ENCODE measurements around the gene C19orf33.
"Not testable (repeated sequence)": the region's sequence is repeated elsewhere in the genome, so short reads cannot be mapped to it uniquely, and the experiment has no call there.

Gene C19orf33

GRCh38 chr19:38309615-38310278 is 5.7 kb downstream of the C19orf33 start:
- no peak for DNase-seq

- DNase-seq: no peak
Measured at GRCh38 chr19:38310279-38310670, 6.2 kb downstream of the C19orf33 start.

GRCh38 chr19:38310986-38311385 is 6.9 kb downstream of the C19orf33 start:
- DNase-seq: no peak

- peak; percentile 93 for DNase-seq
Measured at GRCh38 chr19:38315657-38316476, 11.8 kb downstream of the C19orf33 start, which contains the start of gene YIF1B. YIF1B (minus strand) TSS chr19:38315947; CDS start chr19:38315917, 30 bp downstream.

GRCh38 chr19:38316477-38317067 is 12.5 kb downstream of the C19orf33 start:
- no peak for DNase-seq

- DNase-seq: no peak
Measured at GRCh38 chr19:38317104-38317612, 13.1 kb downstream of the C19orf33 start.

GRCh38 chr19:38318660-38319059 is 14.6 kb downstream of the C19orf33 start:
- DNase-seq: no peak

- no peak for DNase-seq
Measured at GRCh38 chr19:38319421-38320258, 15.6 kb downstream of the C19orf33 start, which contains the start of gene KCNK6. KCNK6 (plus strand) TSS chr19:38319845; CDS start chr19:38319951, 106 bp downstream.

GRCh38 chr19:38320969-38321339 is 16.9 kb downstream of the C19orf33 start:
- DNase-seq: no peak

GRCh38 chr19:38321646-38322196 is 17.7 kb downstream of the C19orf33 start:
- no peak for DNase-seq

- DNase-seq: no peak
Measured at GRCh38 chr19:38323291-38323690, 19.2 kb downstream of the C19orf33 start.

GRCh38 chr19:38324431-38324830 is 20.4 kb downstream of the C19orf33 start:
- no peak for DNase-seq

- no peak for DNase-seq
Measured at GRCh38 chr19:38326591-38326990, 22.5 kb downstream of the C19orf33 start.

GRCh38 chr19:38329651-38330050 is 25.6 kb downstream of the C19orf33 start:
- DNase-seq: no peak

- DNase-seq: no peak
Measured at GRCh38 chr19:38331728-38332127, 27.7 kb downstream of the C19orf33 start.

GRCh38 chr19:38333245-38333644 is 29.2 kb downstream of the C19orf33 start:
- no peak for DNase-seq

GRCh38 chr19:38335949-38336637 is 32.0 kb downstream of the C19orf33 start:
- DNase-seq: peak; percentile 91

- peak; percentile 97 for DNase-seq
Measured at GRCh38 chr19:38336638-38337359, 32.7 kb downstream of the C19orf33 start.

- no peak for DNase-seq
Measured at GRCh38 chr19:38337360-38337653, 33.3 kb downstream of the C19orf33 start.

- not testable (repeated sequence) for DNase-seq
Measured at GRCh38 chr19:38339011-38339410, 35.0 kb downstream of the C19orf33 start.

- no peak for DNase-seq
Measured at GRCh38 chr19:38340927-38341326, 36.9 kb downstream of the C19orf33 start.
